HG03159 (cell line): ENCODE measurements around the gene RNF144B.
"Not testable (repeated sequence)": the region's sequence is repeated elsewhere in the genome, so short reads cannot be mapped to it uniquely, and the experiment has no call there.

Experiments used
- ATAC-seq: cut with Tn5 transposase; IDR thresholded peaks from one replicate; pipeline ENCODE4 v1.9.1; 2021; ENCODE audit warnings: mild to moderate bottlenecking, moderate library complexity; ENCODE audit not compliant: unreplicated experiment

The RNF144B gene

DNA sequence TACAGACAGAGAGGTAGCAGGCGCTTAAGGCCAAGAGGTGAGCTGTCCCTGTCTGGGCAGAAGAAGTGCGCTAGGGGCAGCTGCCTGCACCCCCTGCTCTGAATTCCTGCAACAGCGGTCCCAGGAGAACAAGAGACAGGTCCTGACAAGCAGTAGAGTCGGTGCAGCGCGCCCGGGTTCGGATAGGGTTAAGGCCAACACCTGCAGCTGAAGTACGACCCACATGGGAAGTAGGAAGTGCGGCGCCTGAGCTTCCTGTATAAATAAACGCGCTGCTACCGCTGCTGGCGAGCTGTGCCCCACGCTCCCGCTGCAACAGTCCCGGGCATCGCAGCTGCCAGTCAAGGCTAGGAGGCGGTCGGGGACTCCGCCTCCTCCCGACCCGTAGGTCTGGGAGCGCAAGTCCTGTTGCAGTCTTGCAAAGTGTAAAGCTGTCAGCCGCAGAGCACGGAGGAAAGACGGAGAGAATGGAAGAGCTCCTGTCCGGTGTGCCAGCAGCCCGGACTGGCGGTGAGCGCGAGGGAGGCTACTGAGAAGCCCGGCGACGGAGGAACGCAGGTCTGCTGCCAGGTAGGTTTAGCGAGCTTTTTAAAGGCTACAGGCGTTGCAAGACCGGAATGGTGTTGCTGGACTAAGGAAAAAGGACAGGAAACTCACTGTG, at the start of gene RNF144B:
RNF144B (plus strand) TSS at position 290 of the 661 bp plus-strand sequence. CDS start 12,185 bp downstream, outside the sequence.
- peak; percentile 86 for ATAC-seq

DNA sequence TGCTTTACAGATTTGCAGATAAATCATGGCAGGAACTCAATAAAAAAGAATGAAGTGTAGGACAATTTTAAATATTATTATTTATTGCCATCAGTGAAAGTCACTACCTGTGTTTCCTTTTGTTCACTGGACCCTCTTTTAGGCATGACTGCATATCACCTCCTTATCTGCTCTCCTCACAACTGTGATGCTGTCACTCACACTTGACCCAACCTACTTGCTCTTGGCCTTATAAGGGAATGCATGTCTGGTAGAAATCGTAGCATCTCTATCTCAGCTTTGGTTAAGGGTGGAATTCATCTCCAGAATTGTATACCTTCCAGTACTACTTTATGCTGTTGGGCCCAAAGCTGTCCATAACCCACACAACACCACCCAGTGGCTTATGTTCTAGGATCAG, 47.6 kb upstream of the RNF144B start:
- ATAC-seq, result no peak

DNA sequence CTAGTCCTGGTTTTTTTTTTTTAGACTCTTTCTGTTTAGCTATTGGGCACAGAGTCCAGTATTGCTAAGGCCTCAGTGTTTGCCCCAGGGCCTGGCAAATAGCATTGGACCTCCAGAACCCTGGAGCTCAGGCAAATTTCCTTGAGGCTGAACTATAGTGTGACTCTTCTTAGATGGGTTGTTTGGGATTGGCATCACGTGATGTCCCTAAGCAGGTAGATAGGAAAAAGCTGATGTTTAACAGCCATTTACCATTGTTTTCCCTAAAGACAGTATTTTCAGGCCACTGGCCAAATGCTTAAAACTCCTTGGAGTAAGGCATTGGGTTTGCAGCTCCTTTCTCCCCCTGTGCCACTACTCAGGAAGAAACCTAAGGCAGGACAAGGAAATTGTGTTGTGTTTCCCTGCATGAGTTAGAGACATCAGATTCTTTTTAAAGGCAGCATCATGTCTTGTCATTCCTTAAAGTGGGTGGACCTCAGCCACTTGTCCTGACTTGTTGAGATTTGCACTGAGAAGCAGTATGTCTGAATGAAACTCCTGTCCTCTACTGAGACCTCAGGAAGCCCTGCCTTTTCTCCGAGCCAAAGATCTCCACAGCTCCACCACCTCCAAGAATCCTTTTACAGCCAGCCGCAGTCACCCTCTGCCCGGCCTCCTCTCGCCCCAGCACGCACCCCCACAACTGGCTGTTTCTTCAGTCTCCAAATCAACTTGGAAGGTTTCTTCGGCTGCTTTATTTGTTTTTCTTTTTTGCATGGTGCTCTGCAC, 46.2 kb upstream of the RNF144B start:
- ATAC-seq, result no peak

DNA sequence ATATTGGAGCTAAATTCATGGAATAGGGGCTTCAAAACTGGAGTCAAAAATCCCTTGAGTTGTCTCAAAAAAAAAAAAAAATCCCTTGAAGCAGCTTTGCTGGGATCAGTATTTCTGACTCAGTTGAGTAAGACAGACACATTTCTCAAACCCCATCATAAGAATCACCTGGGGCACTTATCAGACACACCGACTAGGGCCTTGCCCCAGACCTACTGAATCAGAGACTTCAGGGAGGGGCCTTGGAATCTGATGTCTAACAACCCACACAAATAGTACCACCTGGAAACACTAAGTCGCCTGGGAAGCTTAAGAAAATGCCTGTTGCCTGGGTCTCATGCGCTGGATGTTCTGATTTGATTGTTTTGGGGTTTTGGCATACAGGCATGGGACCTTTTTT, 44.9 kb upstream of the RNF144B start:
- no peak for ATAC-seq

DNA sequence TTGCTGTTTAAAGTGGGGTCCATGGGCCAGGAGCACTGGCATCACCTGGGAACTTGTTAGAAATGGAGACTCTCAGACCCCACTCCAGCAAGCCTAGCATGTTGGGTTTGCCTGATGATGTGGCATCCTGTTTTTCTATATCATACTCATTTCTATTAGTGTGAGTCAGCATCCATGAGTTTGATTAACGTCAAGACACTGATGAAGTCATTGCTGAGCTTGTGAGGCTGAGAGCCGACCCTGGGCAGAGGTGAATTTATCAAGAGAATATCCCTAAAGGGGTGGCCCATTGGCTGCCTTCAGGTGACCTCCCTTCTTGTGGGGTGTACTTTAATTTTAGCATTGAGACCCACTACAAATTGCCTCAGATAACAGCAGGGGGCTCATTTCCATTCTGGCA, 43.4 kb upstream of the RNF144B start:
- ATAC-seq, result no peak

DNA sequence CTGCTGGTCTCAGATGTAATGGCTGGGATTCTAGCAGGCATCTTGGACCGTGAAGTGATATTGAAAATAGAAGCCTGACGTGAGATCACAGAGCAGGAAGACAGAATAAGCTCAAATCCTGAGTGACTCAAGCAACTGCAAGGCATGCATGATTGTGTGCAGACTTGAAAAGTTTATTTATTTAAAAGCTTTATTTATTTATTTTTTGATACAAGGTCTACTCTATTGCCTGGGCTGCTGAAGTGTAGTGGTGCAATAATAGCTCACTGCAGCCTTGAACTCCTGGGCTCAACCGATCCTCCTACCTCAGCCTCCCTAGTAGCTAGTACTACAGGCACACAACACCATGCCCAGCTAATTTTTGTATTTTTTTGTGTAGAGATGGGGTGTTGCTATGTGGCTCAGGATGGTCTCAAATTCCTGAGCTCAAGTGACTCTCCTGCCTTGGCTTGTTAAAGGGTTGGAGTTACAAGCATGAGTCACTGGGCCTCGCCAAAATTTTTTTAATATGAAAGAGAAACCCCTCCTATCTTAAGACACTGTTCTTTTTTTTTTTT, 40.1 kb upstream of the RNF144B start:
- no peak for ATAC-seq

DNA sequence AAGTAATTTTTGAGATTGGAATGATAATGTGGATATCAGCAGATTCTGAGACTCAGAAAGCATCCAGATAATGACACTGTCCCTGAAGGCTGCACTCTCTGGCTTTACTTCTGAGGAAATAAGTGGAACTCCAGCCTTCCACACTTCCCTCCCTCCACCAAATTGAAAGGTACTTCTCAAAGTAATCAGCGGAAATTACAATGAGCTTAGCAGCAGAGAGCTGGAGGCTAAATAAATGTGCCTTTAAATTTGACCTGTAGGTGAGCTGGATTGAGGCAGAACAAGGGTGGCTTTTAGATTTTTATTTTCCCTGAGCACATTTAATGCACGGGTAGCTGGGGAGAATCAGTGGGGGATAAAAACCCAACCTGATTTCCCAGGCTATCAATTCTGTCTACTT, 39.3 kb upstream of the RNF144B start:
- ATAC-seq, result no peak

DNA sequence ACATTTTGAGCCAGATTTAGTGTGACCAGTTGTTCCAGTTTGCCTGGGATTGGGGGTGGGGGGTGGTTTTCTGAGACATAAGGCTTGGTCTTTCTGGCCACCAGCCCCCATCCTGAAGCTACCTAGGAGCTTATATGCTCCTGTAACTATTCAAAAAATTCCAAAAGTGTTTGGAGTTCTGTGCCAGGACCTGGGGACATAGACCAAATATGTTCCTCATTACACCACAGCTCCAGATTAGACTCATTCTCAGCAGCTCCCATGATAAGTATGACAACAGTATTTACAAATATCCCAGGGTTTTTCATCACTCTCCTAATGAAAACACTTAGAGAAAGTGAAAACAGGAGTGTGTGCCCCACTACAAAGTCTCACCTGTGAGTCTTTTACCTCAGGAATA, 37.8 kb upstream of the RNF144B start:
- ATAC-seq, result no peak

DNA sequence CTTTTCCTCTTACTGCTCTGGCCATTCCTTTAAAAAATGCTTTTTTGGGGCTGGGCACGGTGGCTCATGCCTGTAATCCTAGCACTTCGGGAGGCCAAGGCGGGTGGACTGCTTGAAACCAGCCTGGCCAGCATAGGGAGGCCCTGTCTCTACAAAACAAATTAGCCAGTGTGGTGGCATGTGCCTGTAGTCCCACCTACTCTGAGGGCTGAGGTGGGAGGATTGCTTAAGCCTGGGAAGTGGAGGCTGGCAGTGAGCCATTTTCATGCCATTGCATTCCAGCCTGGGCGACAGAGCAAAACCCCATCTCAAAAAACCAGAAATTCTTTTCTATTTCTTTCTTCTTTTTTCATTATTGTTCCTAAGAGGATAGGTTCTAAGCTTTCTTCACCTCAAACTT, 36.9 kb upstream of the RNF144B start:
- ATAC-seq, result no peak

DNA sequence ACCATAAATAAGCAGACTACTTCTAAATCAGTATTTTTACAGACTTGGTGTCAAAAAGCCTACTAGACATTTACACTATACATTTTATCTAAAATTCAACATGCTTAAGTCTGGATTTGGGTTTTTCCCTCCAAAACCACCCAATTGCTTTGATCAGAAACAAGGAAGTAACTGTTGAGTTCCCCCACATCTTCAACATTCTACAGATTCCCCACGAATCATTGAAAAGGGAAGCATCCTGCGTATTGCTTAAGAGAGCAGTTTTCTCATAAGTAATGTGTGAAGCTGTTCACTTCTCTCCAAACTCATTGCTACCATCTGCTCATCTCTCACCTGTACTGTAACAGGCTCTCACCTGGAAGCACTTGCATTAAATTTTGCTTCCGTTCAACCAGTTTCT, 36.4 kb upstream of the RNF144B start:
- ATAC-seq, result no peak

DNA sequence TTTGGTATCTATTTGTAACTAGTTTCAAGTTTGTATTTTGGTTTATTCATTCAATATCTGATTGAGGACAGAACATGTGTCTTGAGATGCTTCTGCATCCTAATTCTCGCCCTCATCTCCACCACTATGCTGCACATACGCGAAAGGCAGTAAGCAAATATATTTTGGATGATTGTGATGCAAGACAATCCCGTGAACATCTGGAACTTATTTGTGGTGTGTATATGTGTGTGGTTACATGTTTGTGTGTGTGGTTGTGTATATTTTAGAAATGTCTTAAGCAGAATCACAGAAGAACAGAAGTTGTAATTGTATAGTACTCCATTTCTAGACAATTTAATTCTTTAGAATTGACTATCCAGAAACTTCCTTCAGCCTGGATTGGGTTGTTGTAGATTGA, 35.1 kb upstream of the RNF144B start:
- no peak for ATAC-seq

DNA sequence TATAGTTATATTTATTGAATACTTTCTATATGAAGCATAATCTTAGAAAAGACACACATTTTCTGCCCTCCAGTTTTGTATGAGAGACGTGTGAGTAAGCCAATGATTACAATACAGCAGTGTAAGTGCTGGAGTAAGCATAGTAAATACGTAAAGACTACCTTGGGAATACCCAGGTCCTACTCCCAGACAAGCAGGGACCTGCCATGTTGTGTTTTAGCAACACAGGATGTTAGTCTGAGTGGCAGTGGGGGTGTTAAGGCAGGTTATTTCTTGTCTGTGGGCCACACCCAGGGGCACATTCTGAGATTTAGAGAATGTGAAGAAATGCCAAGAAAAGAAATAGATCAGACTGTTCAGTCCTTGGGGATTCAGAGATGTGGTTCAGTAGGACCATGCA, 34.3 kb upstream of the RNF144B start:
- no peak for ATAC-seq

DNA sequence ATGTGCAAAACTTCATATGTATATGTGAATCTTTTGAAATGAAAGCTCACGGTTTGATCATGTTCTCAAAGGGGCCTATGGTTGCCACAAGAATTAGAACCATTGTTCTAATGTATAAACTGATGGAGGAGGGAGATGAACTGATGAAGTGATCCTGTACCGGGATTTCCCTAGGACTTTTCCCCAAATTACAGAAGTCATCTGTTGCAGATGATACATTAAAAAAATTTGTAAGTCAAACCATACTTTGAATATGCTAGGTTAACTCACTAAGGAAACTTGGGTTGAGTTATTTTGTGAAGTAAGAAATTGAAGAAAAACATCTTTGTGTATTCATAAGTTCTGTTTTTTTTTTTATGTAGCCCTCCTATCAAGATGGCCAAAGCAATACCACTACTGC, 33.9 kb upstream of the RNF144B start:
- ATAC-seq, result no peak

DNA sequence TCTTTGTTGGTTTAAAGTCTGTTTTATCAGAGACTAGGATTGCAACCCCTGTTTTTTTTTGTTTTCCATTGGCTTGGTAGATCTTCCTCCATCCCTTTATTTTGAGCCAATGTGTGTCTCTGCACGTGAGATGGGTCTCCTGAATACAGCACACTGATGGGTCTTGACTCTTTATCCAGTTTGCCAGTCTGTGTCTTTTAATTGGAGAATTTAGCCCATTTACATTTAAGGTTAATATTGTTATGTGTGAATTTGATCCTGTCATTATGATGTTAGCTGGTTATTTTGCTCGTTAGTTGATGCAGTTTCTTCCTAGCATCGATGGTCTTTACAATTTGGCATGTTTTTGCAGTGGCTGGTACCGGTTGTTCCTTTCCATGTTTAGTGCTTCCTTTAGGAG, 29.6 kb upstream of the RNF144B start:
- not testable (repeated sequence) for ATAC-seq

DNA sequence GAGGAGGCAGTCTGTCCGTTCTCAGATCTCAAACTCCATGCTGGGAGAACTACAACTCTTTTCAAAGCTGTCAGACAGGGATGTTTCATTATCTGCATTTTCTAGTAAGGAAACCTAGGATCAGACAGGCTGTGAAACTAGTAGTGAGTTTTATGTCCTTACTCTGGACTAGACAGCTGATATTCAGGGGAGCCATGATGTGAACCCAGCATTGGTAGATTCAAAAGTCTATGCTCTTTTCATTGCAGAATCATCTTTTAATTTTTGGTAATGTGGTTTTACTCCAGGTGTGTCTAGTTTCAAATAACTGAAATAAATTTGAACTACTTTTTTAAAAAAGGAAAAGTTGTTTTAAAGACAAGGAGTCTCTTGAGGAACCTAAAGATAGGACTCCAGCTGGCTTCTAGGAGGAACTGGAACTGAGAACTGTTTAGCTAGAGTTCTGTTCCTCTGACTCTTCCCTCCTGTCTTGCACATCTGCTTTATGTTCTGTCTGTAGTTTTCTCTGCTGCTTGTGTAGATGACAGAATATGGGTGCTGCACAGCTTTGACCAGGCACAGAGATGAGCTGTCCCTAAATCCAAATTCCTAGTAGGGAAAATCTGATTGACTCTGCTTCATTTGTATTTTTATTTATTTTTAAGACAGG, 27.8 kb upstream of the RNF144B start:
- peak; percentile 98 for ATAC-seq

DNA sequence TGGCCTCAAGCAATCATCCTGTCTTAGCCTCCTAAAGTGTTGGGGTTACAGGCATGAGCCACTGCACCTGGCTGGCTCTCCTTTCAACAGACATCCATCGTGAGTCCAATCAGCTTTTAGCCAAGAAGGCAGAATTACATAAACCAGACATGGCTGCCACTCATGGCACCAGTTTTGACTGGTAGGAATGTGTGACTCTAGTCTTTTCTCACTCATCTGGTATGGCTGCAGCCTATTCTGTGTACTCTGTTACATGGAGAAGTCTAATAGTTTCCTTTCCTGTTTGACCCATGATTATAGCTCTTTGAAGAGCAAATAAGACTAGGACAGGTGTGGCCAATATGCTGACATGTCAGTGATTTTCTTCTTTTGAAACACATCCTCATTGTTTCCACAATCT, 27.0 kb upstream of the RNF144B start:
- ATAC-seq, result no peak

DNA sequence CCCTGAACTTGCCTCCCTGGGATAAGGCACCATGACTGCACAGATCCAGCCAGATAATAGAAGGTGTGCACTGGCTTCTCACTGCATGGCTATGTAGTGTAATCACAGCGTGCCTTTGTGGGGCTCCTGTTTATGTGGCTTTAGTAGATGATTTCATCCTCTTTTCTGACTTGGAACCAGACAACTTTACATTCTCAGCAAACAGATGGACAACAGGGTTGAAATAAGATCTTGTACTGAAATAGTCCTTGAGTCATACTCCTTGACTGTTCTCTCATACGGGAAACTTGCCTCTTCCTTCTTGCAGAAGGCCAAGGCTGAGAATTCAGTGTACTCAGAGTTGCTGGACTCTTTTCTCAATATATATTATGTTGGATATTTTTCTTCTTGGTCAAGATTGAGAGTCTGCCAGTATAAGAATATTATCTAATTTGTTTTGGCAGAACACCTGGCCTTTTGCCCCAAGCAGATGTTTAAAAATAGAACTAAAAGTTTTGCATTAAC, 25.0 kb upstream of the RNF144B start:
- no peak for ATAC-seq

DNA sequence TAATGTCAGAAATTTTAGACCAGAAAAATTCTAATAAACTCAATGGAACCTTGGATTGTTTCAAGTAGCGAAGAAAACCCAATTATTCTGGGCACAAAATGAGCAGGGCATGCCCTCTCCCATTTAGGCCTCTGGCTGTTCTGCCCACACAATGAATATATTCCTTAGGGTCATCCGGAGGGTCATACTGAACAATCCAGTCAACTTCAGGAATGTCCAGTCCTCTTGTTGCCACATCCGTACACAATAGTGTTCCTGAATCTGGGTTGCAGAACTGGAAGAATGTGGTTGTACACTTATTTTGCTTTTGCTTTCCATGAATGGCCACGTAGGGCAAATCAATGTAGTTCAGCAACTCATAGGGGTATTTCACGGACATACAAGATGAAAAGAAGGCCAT, 23.4 kb upstream of the RNF144B start:
- ATAC-seq, result no peak

DNA sequence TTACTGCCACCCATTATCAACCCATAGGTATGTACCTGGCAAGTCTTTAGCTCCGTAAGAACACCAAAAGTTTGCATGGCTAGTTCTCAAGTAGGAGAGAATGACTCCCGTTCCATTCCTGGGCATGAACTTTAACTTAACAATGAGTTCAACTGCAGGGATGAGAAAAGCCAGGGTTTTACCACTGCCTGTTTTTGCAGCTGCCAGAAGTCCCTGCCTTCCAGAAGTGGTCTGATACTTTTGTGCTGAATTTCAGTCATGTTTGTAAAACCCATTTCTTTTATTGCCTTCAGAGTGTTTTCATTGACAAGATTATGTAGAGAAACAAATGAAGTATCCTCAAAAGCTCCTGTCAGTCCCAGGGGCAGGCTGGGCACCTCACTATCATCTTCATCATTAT, 22.6 kb upstream of the RNF144B start:
- not testable (repeated sequence) for ATAC-seq

DNA sequence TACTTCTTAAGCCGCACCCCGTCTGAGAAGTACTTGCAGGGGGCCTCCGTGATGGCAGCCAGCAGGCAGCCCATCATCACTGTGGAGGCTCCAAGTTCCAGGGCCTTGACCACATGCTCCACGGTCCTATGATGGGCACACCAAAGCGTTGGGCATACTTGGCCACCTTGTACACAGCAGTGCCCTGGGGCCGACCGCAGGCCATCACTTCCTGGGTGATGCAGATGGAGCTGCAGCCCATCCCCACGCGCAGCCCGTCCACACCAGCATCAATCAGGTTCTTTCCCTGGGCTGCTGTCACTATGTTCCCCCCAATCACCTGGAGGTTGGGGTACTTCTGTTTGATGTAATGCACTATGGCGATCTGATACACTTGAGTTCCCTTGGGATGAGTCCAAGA, 19.8 kb upstream of the RNF144B start:
- ATAC-seq, result no peak

DNA sequence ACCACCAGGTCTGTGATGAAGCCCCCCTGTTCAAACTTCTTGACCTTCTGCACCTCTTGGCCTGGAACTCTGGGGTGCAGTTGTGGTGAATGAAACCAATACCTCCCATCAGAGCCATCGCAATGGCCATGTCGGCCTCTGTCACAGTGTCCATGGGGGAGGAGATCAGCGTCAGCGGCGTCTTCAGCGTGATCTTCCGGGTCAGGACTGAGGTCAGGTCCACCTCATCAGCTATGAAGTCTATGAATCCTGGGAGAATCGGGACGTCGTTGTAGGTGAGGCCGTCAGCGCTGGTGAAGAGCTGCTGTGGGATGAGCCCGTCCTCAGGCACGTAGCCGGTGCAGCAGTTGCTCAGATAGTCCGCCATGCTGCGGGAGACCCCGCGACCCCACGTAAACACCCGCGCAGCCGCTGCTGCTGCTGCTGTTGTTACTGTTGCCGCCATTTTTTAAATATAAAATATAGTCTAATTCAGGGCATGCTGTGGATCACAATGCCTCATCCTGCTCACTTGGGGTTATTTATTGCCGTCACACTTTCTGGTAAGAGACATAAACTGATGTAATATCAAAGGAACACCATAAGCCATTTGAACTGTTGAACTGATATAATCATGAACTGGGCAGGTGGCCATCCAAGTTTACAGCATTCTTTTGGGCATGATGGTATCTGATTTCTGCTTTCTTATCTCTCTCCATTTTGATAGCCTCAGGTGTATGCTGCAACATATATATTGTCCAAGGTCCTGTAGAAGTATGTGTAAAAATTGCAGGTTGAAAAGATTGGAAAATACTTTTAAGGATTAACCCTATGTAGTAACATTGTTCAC, 18.7 kb upstream of the RNF144B start:
- no peak for ATAC-seq
